Stimulated activated CD8-positive, alpha-beta memory T cell treated with anti-CD3 and anti-CD28 coated beads, Interleukin-12 subunit alpha, Interleukin-12 subunit beta, amount 100 ng/mL, for 24 hours (primary cell): Measurements from ENCODE around the gene SLIT3.

ENCODE experiments used
- DNase-seq: peaks from one replicate; pipeline ENCODE4 v3.0.0-alpha.2; 2020; ENCODE audit errors: extremely low read depth

Gene SLIT3

DNA sequence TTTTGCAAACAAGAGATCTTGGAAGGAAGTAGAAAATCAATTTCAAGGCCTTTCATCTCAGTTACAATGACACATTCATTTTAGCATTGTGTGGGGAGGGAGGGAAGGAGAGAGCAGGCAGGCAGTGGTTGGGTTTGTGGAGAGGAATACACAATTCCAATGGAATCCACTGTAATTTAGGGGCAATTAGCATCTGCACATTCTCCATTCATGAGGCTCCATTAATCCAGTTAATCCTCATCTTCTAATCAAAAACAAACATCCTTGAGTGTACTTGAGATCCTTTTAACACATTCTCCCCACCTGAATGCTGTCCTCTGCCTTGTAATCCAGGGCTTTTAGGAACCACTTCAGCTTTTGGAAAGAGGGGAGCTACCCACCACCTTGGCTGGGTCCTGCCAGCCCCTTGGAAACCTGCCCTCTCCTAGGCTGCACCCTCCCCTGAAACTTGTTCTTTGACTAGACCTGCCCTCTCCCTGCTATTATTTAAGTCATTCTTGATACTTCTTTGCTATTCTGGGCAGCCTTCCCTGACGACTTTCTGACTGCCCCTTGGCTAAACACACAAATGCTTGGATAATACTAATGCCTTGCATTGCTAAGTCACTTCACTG is 271.2 kb downstream of the SLIT3 start:
- DNase-seq = no peak

DNA sequence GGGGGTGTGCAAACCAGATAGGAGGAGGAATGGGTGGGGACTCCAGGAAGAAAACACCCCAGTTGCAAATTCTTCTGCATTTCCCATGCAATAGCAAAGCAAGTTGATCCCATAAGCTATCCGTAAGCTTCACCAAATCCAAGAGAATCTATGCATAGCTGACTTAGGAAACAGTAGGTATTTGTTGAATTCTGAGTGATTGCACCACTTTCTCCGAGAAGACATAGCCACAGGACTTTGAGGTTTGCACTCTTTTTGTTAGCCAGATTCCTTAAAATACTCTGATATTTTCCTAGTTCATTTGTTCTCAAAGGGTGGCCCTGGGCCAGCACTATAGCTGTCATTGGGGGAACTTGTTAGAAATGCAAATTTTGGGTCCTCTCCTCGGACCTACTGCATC is 271.9 kb downstream of the SLIT3 start:
- no peak for DNase-seq

DNA sequence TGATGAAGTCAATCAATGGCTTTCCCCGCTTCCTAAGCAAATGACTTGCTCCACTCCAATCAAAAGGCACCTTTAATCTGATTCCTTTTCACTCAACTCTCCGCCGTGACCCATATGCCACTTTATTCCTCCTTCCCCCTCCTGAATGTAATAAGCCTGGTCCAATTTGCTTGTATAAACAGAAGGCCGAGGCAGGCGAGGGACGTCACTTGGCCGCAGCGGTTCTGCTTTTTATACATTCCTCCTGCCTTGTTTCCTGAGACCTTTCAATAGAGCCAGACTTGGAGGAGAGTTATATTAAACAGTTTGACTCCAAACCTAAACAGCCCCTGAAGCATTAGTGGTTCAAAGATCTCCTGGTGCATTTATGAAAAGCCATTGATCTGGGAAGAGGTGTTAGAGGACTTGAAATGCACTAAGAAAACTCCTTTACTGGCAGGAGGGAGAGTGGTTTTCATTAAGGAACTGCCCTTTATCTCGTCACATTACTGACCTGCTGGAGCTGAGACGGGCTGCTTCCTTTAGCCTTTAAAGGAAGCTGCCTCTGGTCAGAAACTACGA is 273.4 kb downstream of the SLIT3 start:
- no peak for DNase-seq

DNA sequence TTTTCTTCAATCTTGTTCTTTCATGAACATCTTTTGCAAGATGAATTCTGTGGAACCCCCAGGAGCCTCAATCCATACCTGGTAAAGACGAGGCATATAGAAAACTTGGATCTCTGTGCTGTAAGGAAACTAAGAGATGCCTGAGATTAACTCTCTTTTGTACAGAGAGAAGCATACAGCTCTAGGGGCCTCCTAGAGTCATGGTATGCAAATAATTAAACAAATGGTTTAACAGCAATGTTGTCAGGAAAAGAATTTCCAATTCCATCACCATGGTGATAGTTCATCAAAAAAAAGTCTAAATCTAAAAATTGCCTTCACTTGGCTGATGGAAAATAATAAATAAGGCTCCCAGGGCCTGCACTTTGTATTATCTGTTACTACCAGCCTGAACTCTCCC is 275.4 kb downstream of the SLIT3 start:
- DNase-seq = no peak

DNA sequence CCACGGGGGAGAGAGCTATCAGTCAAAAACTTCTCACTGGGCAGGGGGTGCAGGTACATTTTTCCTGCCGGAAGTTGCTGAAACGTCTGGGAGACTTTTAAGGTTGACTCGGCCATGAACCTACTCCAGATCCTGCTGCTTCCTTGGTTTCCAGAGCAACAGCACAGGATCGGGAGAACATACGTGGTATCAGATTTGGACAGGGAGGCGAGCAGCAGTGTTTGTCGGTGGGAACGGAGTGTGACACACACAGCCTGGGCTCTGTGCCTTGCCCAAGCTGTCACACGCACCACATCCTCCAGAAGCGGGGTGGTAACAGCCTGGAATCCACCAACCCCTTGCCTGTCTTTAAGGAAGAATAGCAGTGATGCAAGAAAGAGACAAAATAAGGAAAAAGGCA is 276.5 kb downstream of the SLIT3 start:
- no peak for DNase-seq

DNA sequence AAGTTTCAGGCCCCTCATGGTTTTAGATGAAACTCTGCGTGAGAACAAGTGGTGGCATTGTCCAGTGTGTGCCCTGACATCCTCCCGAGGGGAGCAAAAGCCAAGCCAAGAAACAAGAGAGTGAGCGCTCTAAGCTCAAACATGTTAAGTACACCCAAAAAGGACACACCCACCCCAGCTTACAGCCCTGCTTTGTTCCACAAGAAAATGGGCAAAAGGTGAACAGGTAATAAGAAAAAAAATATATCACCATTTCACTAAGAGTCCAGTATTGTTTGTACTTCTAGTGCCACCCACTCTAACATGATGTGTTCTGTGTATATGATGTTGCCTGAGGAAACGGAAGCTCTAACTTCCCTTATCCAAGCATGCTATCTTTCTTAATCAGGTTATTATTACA is 278.2 kb downstream of the SLIT3 start:
- no peak for DNase-seq

DNA sequence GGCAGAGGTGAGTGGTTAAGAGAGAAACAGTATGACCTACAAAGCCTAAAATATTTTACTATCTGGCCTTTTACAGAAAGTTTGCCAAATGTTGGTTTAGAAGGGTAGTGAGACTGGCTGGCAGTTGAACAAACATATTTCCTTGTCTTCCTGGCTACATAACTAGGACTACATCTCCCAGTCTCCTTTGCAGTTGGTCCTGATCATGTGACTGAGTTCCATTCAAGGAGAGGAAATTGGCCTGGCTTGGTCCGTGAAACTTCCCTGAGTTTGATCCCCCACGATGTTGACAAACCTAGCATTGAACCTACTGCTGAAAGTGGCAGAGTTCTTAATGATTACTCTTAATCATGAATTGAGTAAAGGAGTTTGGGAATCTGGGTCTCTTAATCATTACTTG is 280.8 kb downstream of the SLIT3 start:
- no peak for DNase-seq

DNA sequence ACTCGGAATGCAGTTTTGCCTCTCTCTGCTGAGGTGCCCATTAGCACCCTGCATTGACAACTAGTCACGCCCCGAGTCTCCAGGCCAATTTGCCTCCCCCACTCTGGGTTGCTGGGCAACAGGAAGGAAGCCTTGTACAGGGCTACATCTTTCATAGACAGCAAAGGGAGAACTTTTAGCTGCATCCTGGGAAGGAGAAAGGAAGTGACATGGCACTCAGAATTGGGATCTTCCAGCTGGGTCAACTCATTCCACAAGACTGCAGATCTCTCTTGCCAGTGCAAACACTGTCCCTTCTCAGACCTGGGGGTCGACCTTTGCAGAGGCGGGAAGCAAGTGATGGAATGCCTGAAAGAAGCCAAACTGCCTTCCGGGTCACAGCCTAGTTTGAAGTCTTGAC is 282.0 kb downstream of the SLIT3 start:
- DNase-seq = no peak

DNA sequence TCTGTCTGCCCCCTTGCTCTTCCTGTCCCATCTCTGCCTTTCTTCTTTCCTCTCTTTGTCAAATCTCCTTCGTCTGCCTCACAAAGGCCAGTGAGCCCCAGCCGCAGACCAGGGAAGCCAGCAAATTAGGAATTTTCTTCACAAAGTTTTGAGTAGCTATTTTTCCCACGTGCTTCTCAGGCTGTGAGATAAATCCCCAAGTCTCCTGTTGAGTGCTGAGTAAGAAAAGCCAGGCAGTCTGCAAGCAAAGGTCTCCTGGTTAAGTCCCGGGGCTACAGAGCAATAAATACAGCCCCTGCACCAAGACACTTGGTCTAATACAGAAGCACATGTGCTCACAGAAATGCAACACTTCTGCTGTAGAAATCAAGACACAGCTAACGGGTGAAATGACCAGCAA is 284.9 kb downstream of the SLIT3 start:
- DNase-seq = no peak

DNA sequence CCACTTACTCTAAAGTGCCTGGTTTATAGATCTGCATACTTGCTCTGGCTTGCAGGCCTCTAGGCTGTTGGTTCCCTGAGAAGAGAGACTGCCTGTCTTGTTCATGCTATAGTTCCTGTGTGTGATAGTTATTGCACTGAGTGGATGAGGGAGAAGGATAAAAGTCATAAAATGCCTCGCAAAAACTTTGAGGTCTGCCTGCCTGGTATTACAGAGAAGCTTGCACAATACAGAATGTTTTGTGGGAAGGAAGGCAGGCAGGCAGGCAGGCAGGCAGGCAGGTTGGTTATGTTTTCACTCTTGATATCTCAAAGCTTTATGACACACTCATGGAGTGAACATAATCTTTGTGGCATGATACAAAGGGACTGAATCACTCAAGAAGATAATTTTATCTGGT is 287.1 kb downstream of the SLIT3 start:
- DNase-seq = no peak

DNA sequence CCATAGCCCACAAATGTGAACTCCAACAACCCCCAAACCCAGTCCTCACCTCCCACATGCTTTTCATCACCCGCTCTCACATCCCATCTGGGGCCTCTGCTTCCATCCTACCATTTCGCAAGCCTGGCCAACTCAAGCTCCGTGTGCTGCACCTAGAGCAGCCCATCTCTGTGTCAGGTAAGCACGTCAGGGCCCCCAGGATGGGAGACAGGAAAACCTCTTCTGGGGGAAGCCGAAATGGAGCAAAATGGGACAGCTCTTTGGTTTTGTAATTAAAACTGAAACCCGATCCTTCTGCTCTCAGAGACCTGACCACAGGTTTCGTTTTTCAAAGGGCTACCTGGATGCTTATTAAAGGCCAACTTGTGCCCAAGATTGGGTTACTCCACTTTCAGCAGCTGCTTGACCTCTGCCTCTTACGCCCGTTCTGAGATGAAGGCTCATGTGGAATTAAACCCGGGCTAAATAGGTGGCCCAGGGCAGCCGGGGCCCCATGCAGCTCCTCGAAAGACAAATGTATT is 287.7 kb downstream of the SLIT3 start:
- DNase-seq = no peak

DNA sequence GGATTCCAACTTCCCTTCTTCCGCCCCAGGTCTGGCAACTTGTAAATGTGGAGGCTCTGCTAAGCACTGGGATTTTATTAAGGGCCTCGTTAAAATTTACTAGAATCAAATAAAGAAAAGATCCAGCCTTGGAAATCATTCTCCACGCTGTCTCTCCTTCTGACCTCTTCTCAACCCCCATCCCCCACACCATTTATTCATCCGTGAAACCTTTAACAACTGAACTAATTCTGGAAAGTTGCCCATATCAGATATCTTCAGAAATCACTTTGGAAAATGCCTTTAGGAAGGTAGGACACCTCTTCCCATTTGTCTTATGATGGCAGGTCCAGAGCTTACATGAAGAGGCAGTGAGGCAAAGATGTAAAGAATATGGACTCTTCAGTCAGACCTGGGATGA is 288.5 kb downstream of the SLIT3 start:
- no peak for DNase-seq

DNA sequence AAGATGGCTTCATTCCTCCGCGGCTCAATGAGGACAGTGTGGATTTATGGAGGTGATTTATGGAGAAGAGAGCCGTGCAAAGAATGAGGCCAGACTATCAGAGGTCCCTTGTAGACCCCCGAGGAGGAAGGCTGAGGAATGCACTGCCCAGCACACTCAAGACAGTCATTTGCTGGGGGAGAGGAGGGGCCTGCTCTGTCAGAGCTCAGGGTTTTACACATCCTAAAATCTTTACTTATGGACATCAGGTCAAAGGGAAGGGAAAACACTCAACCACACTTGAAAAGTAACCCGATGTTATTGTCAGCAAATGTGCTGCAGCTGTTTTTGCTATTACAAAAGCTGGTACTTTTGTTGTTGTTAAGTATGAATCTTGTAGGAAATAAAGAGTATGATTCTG is 289.5 kb downstream of the SLIT3 start:
- no peak for DNase-seq

DNA sequence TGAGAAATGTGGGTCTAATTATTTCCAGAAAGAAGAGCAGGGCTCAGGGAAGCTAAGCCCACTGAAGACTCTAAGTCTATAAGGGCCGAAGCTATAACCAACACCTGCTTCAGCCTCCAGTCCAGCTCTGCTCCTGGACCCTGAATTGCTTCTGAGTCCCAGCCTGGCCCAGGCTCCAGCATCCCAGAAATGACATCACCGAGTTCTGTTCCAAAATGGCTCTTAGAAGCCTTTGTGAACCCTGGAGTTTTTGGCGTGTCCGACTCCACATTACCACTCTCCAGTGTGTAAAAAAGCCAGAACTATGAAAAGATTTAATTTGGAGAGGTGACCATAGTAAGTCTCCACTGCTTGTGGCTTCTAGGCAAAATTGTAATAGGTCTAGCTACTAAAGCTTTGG is 289.9 kb downstream of the SLIT3 start:
- DNase-seq = no peak

DNA sequence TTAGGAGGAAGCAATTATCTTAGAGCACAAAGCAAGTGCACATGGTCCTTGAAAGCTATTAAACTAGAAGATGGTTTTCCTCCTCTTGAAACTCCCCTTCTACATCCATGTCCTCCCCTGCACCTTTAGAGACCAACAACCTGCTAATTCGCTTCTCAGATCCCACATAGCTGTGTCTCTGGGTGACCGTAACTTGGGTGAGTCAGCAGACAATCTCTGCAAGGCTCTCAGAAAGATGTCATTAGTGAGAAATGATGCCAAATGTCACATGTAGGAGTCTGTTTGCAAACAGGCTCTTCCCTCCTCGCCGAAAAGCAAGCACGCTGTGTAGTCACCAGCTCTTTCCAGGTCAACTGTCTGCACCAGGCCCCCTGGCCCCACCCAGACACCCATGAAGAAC is 291.8 kb downstream of the SLIT3 start:
- no peak for DNase-seq

DNA sequence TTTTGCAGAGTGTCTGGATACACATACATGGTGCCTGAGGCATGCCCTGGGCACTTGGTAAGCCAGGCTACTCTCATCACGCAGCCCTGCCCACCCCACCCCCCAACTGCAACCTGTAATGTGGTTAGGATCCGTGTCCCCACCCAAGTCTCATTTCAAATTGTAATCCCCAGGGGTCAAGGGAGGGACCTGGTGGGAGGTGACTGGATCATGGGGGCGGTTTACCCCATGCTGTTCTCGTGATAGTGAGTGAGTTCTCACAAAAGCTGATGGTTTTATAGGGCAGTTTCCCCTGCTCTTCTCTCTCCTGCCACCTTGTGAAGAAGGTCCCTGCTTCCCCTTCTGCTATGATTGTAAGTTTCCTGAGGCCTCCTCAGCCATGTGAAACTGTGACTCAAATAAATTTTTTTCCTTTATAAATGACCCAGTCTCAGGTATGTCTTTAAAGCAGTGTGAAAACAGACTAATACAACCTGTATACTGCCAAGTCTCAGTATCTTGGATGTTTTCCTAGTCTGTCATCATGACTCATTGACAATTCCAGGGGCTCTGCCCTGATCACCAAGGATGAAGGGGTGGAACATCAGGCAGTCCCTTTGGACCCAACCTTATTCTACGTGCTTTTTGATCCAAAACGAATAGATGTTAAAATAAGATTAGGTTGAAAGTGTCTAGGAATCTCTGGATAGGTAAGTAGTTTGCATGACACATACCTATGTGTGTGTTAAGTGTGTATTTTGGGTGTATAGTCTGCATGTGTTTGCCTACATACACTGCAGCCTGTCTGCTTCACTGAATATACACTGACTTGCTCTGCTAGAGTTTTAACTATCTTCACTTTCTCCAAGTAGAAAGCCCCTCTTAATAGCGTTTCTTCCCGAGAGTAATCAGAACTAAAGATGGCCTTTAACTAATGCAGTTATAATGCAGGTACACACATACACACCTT is 293.8 kb downstream of the SLIT3 start:
- no peak for DNase-seq

DNA sequence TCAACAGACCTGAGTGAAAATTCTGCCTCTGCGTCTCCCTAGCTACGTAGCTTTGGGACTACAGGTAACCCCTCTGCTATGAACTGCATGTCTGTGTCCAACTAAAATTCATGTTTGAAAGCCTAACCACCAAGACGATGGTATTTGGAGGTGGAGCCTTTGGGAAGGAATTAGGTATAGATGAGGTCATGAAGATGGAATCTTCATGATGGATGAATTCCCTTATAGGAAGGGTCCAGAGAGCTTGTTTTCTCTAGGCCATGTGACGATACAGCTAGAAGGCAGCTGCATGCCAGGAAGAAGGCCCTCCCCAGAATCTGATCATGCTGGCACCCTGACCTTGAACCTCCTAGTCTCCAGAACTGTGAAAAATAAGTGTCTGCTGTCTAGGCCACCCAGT is 296.4 kb downstream of the SLIT3 start:
- DNase-seq = no peak

DNA sequence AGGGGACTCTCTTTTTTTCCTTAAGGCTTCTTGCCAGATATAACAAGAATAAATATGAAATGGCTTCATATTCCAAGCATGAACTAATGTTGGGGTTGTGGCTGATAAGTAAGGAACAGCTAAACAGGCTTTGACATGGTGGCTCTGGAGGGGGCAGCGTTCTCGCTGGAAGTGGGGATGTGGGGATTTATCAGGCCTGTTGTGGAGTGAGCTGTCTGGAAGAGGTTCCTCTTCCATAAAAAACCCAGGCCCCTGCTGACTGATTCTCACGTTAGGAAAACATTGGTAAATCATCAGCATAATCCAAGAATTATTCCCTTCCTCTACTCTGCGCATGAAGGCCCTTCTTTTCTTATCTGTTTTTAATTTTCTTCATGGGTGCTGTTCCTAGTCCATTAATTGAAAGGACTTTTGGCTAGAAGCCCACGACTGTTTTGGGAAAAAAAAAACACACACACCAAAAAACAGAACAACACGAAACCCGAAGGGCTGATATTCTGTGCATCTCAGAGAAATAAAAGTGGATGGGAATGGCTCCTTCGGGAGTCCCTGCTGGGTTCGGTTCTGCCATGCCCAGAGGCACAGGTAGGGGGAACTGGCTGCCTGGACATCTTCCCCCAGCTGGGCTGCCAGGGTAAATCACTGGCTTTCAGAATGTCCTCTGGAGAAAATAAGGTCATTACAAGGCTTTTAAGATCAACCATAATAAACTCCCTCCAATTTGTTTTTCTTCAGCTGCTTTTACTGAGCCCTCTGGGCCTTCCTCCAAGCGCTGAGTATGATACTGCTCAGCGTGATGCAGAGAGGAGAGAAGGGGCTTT is 297.0 kb downstream of the SLIT3 start:
- DNase-seq = no peak

DNA sequence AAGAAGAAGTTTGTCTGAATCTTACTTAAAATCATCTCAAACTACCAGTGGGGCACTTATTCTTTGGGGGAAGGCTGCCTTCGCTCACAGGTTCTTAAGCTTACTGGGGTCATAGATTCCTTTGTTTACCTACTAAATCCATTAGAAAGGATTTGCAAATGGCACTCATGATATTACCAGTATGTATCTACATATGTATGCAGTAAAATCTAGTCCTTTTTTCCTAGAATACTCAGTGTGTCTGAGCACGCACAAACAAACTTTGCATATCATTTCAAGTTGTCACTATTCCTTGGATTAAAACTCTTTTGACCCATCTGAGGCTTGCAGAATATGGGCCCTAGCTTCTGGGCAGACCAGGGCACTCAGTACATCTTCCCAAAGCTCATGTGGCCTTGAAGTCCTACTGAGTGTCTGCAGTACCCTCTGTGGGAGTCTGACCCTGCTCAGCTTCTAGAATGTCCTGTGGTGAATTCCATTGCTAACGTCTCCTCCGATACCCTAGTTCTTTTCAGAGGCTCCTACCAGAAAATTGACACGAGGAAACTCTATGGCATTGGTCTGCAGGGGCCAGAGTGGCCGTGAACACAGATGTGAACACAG is 297.9 kb downstream of the SLIT3 start:
- no peak for DNase-seq

DNA sequence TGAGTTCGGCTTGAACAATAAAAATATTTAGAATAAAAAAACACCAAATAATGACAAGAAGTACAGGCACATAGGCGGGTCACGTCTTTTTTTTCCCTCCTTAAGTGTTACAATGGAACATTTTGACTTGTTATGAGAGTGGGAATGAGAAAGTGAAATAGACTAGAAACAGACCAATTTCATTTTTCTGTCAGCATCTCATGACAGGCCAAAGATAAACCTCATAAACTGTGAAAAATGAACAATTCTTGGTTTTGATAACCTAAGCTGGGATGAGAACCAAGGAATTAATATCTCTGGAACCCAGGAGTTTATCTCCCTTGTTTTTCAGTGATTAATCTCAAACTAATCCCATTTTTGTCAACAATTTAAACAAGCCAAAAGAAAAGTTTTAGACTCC is 299.5 kb downstream of the SLIT3 start:
- no peak for DNase-seq

DNA sequence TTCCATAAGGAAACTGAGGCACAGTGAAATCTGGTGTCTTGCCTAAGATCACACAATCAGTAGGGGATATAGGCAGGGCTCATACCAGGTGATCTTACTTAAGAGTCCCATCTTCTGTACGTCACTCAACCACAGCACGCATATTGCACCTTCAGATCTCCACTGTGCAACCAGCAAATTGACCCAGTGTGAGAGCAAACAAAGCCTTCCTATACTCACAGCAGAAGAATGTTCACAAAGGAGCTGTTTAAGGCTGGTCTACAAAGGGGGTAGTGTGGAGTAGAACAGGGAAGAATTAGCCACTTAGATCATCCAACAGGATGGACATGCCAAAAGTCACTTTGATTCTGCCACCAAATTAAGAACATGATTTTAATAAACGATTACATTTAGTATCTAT is 305.9 kb downstream of the SLIT3 start:
- no peak for DNase-seq

DNA sequence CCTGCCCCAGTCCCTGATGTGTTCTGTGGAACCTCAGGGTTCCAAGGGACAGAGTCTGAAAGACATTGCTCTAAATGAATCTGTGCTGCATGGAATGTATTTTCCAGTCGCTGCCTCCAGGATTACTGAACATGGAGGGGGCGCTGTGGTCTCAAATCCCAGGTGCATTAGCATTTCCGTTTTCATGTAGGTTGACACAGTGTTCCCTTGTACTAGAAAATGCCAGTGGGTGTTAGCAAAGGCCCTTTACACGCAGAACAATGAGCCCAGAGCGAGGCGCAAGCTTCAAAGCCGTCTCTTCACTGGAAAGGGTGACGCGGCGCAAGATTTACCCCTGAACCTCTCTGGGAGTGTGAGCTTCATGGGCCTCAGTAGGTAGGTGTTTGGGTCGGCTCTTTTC is 308.3 kb downstream of the SLIT3 start:
- no peak for DNase-seq
